GM18861 (cell line): ENCODE data around the gene MYL3.

Experiments
- ATAC-seq: cut with Tn5 transposase; IDR thresholded peaks from one replicate; pipeline ENCODE4 v1.9.1; 2021; ENCODE audit not compliant: unreplicated experiment

MYL3 gene

DNA sequence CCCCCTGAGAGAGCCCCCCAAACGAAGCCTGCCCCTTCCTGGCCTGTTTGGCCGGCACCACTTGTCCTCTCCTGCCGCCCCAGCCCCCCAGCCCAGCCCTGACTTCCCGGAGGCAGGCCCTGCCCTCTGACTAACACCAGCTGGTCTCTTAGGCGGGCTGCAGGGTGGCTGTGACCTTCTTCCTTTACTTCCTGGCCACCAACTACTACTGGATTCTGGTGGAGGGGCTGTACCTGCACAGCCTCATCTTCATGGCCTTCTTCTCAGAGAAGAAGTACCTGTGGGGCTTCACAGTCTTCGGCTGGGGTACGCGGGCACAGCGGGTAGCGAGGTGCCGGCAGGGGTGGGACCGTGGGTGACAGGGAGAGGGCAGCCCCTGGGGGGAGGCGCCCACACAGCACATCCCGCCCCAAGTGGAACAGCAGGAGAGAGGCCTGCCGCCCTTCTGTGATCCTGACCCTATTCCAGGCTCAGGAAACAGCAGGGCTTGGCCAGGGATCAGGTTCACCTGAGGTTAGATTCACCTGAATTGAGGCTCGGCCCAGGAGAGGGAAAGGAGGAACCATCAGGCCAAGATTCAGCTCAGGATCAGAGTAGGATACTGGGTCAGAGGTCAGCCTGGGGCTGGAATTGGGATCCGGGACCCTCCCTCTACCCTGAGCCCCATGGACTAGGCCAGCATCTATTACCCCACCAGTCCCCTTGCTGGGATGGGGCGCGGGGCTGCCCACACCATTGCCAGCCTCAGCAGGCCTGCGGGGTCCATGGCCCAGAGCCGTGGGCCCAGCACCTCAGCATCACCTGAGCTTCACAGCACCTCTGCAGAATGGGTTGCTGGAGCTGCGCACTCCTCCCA is 36.1 kb upstream of the MYL3 start:
- ATAC-seq, result no peak

DNA sequence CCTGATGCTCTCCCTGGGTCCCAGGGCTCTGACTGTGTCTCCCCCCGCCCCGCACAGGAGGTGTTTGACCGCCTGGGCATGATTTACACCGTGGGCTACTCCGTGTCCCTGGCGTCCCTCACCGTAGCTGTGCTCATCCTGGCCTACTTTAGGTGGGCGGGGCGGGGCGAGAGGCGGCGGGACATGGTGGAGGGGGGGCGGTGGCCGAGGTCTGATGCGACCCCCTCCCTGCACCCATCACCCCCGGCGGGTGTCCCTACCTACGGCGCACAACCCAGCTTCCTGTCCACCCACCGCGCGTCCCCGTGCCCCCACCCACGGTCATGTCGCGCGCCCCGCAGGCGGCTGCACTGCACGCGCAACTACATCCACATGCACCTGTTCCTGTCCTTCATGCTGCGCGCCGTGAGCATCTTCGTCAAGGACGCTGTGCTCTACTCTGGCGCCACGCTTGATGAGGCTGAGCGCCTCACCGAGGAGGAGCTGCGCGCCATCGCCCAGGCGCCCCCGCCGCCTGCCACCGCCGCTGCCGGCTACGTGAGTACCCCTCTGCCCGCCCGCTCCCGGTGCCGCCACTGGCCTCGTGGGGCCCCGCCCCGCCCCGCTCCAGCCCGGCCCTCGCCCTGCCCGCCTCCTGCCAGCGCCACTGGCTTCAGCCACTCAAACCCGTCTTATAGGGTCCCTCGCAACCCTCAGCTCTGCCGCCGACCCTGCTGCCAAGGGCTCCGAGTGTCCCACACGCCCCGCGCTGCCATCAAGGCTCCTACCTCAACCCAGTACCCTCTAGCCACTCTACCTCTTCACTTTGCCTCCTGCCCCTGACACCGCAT is 35.3 kb upstream of the MYL3 start:
- no peak for ATAC-seq

DNA sequence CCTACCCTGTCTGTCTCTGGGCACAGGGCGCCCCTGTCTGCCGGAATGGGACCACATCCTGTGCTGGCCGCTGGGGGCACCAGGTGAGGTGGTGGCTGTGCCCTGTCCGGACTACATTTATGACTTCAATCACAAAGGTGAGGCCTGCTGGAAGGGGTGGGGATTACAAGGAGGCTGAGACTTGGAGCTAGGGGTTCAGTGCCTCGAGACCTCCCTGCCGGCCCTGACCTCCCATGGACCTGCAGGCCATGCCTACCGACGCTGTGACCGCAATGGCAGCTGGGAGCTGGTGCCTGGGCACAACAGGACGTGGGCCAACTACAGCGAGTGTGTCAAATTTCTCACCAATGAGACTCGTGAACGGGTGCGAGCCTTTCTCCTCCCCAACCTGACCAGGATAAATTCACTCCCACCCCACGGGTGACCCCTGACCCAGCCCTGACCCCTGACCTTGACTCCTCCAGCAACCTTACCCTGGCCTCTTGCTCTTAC is 34.6 kb upstream of the MYL3 start:
- no peak for ATAC-seq

DNA sequence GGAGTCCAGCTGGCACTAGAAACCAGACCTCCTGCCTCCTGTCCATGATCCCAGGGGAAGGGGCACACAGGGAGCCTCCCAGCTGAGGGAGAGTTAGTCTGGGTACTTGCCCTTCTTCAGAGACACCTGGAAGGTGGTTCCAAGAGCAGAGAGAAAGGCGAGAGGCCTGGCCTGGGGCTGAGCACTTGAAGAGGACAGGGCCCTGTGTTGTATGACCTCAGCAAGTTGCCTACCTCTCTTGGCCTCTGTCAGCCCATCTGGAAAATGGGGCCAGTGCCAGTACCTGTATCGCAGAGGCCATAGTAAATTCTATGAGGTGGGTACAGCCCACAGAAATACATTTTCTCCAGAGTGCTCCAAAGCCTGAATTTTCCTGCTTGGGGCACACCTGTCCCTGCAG is 33.8 kb upstream of the MYL3 start:
- no peak for ATAC-seq

DNA sequence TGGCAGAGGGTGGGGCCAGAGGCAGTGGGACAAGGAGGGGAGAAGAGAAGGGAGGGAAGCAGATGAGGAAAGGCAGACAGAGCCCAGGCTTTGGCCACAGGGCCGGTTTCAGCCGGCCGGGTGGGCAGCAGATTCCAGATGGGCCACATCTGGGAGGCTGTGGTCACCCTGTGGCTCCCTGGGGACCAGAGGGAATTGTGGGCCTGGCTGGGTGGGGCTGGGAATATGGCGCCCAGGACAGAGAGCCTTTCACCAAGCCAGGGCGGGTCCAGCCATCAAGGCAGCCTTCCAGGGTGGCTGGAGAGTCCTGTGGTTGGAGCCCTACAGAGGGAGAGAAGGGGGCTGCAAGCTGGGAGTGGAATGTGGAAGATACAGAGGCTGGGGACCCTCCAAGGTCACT is 33.1 kb upstream of the MYL3 start:
- ATAC-seq, result no peak

DNA sequence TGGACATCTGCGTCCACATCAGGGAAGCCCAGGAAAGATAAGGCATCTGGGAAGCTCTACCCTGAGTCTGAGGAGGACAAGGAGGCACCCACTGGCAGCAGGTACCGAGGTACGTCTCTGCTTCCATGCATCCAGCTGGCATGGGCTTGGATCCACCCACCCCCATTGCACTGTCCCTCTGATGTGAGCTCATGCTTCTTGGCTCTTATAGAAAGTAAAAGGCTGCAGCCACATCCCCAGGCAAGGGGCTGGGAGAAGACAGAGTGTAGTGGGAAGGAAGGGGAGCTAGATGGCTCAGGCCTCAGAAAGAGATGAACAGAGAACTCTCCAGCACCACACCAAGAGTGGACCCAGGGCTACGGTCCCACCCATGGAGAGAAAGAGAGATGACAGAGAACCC is 32.5 kb upstream of the MYL3 start:
- no peak for ATAC-seq

DNA sequence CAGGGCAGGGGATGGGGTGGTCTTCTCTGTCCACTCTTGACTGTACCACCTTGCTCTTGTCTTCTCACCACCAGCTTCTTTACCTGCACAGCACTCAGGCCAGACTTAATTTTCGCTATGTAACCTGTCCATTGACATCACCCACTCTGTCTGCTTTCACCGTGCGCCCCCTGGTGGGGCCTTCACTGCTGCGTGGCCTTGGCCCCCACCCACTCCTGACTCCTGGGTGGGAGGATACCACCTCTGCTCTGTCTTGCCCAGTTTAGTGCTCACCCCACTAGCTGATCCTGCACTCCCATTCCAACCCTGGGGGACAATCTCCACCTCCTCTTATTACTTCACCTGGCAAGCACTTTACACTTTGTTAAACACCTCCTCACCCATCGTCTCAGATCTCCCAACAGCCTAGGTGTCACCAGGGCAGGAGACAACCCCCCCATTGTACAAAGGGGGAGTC is 32.0 kb upstream of the MYL3 start:
- ATAC-seq, result no peak

DNA sequence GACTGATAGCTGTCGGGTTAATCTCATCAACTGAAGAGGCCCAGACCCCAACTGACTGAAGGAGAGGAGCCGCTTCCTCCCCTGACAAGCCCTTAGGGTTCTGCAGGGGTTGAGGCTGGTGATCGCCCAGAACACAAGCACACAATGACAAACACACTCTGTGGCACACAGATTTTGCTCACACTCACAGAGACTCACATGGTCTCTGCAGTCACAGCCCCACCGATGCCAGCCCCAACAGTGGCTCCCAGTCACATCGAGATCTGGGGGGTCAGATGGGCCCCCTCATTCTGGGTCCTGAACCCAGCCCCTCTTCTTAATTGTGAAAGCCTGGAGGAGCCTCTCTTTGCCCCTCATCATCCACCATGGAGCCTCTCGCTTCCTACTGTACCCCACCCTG is 31.0 kb upstream of the MYL3 start:
- ATAC-seq, result no peak

DNA sequence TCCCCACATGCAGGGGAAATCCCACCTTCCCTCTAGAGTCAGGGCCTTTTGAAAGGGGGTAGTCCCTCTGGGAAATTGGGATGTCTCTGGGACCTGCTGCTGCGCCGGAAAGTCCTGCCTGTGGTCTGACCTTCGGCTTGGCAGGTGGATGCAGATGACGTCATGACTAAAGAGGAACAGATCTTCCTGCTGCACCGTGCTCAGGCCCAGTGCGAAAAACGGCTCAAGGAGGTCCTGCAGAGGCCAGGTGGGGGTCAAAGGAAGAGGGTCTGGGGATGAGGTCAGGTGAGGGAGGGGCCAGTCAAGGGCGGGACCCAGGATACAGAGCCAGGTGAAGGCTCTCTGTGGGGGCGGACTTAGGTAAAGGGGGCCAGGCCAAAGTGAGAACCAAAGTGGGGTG is 30.5 kb upstream of the MYL3 start:
- no peak for ATAC-seq

DNA sequence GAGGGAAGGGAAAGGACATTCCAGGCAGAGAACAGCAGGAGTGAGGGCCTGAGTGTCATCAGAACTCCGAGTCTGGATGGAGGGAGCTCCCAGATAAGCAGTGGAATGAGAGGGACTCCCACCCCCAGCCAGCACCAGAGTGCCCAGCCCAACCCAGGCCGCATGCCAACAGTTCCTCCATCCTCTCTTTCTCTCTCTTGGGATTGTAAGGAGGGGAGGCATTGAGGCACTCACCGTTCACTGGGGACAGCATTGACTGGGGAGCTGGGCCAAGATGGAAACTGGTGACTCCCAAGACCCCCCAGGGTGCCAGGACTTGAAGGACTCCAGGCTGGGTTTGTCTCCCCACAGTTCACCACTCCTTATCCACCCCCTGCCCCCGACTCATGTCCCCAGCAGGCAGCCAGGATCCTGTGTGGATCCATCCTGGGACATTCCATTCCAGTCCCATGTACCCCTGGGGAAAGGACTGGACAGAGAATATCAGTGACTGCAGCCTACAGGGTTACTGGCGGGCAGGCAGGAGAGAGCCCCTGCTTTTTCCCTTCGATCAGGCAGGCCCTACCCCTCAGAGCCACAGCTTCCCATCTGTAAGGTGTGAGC is 30.0 kb upstream of the MYL3 start:
- ATAC-seq, result no peak

DNA sequence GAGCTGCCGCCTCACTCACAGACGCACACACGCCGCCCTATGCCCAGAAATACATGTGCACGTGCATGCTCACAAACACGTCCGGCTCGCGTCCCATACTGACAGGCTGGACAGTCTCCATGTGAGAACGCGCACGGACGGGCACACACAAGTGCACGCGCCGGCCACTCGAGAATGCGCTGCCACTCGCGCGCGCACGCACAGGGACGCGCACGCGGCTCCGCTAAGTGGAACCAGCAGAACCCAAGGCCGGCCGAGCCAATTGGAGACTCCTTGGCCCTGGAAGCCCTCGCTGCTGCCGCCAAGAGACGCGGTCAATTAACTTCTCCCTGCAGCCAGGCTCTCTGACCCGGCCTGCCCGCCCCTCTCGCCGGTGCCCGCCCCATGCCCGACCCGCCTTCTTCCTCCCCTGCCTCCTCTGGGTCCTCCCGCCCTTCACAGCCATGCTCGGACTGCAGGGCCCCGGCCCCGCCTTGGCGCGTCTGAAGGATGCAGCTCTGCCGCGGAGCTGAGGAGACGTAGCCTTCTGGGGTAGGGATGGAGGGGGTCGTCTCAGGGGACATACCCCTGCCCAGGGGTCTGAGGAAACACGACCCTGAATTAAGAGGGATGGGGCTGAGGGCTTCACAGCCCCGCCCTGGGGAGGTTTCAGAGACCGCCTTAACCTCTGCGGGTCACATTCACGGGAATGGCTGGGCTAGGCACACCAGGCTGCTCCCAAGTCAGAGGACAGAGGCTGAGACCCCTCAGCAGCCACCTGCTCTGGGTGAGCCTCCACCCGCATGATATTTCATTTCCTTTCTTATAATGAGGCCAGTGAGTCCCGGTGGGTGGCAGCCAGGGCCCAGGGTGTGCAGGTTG is 29.3 kb upstream of the MYL3 start:
- no peak for ATAC-seq

DNA sequence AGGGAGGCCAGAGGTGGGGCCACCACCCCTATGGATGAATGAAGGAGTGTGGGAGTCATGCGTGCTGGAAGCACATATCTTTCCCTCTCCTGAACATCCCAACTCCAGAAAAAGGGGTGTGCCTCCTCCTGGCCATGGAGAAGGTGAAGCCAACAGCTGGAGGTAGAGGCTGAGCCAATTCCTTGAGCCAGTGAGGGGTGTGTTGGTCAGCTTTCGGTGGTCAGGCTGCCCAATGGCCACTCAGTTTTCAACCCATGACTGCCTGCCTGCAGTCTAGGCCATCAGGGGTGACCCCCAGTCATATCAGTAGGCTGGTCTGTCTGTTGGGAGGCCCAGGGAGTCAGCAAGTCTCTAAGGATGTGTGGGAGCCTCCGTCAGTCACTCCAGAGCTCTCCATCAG is 27.9 kb upstream of the MYL3 start:
- ATAC-seq, result no peak

DNA sequence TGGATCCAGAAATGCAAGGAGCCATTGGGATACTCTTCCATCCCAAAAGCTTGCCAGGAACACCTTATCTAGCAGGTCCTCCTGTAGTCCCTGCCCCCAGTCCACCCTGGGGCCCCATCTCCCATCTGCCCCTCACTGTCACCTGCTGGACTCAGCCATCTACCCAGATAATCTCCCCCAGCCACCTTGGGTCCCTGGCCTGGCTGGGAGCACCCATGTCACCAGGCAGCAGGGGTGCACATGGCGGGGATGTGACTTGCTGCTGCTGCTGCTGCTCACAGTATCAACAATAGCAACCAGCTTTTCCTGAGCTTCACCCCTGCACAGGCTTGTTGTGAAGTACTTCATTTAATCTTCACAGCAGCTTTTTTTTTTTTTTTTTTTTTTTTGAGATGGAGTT is 26.9 kb upstream of the MYL3 start:
- ATAC-seq, result no peak

DNA sequence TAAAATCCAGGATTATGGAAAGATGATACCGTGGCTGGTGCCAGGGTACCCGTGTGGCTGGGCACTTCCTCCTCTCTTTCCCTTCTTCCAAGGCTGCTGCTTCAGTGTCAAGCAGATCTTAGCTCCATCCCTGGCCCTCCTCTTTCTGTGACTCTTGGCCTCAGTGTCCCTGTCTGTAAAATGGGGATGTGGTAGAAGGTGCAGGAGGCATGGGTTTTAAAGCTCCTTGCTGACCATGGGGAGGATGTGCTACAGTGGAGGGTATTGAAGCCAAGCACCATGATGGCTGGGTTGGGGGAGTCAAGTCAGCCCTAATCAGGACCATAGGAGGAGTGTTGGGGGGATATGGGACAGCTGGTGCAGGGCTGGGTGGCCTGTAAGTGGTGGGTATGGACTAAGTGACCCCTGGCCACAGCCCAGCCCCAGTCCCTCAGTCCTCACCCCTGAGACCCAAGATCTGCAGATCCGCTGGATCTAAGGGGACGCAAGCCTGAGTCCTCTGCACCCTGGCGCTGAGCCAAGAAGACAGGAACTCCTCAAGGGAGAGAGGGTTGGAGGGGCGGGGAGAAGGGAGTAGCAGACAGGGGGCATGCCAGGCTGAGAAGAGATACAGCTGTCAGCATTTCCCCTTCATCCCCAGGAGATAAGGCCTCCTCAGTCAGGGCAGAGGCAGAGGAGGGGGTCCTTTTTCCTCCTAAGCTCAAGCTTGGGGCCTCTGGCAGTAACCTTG is 26.3 kb upstream of the MYL3 start:
- ATAC-seq, result no peak

DNA sequence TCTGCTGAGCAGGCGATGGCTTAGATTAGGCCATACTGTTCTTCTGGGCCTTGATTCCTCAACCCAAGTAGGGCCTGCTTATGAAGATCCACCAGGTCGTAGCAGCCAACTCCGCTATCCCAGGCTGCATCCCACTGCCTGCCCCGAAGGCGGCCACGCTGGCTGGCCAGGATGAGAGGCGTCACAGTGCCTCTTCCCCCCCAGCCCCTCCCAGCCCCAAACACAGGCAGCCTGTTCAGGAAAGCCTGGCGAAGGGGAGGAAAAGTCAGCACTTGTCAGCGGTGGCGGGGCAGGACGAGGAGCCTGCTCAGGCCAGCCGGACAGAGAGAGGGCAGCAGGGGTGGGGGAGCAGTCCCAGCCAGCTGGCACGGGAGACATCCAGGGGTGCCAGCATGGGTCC is 25.5 kb upstream of the MYL3 start:
- no peak for ATAC-seq

DNA sequence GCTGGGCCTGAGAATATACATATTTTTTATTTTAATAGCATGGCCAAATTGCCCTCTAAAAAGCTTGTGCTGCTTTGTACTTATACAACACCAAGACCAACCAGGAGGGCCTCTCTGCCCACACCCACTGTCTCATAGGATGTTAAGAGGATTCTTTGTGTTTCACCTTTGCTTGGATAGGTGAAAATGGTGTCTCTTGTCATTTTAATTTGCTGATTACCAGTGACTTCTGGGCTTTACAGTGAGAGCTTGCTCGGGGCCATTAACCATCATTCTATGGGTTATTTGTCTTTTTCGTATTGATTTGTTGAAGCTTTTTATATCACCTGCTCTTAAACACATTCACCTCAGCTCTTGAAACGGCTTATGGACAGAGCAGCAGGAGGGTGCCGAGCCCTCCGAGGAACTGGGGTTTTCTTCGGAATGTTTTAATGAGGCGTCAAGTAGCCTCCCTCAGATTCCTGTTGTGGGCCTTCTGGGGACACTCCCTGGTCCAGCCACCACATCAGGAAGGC is 24.8 kb upstream of the MYL3 start:
- ATAC-seq, result no peak

DNA sequence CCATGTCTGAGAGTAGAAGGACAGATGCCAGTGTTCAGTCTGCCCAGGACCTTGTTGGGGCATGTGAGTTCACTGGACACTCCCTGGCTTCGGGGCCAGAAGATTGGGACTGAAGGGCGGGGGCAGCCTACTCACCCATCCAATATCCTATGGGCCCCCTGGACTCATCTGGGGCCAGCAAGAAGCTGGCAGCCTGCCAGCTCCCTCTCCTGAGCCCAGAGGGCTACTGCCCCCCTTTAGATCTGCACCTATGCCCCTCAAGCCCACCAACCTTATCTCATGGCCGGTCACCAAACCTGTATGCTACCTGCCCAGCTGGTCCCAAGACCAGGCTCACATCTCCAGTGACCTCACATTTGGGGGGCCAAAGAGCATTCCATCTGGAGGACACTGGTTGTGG is 22.4 kb upstream of the MYL3 start:
- no peak for ATAC-seq

DNA sequence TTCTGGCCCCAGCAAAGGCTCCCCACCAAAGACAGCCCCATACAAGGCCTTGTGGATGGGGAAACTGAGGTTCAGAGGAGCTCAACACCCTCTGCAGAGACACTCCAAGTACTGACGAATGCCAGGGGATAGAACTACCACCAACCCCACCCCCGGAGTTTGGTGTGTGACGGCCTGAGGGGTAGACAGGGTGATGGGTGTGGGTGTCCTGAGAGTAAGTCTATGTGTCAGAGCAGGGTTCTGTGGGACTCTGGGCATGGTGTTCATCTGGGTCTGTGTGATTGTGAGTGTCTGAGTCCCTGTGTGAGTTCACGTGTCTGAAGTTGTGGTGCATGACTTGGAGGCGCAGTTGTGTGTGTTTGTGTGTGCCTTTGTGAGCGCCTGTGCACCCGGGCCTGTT is 21.7 kb upstream of the MYL3 start:
- ATAC-seq, result no peak

DNA sequence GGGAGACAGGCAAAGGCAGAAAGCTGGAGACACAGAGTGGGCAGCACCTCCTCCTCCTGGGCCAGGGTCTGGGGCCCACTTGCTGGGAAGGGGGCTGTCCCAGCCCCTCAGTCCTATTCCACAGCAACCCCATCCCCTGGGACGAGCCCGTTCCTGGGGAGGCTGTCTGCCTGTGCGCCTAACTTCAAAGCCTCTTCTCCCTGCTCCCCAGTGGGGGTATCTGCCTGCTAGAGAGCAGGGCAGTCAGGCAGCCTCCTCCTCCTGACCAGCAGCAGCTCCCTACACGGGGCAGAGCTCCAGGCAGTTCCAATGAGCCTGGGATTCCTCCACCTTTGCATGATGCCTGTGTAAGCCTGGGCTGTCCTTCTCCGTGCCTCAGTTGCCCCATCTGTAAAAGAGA is 21.2 kb upstream of the MYL3 start:
- no peak for ATAC-seq

DNA sequence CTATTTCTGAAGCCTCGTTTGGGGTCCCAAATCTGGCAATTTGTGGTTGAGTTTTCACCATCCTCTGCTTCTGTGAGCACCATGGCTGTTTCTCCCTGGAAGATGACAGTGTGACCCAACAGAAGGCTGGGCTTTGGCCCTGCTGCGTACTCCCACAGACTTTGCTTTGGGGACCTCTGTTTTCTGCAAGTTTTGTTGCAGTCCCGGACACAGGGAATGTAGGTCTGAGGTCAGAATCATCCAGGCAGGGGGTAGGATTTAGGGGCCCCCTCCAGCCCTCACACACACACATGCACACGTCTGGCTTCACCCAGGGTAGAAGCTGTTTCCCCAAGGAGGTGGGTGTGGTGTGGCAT is 20.6 kb upstream of the MYL3 start:
- no peak for ATAC-seq
